Tibial nerve (tissue), 4 donors: ENCODE results near the gene SCCPDH. TPM values are rescaled to one million over a fixed set of nuclear protein-coding genes. Genes with fewer than 3 reads are reported as not detected.

Experiments
- DNase-seq, 2 donors: peaks; one replicate each; pipeline ENCODE4 v3.0.0-alpha.2; 2019; ENCODE audit warnings: low spot score in 2 of 2
- H3K27ac ChIP-seq, 4 donors: fragments of 200-600 bp; sonication (generic) in 3 of 4; one replicate each; pipeline ENCODE4 v1.5.1; 2017 to 2019; ENCODE audit warnings: mild to moderate bottlenecking in 1 of 4
- H3K27me3 ChIP-seq, 2 donors: fragments of 200-600 bp; sonication (generic) in 1 of 2; one replicate each; pipeline versions ENCODE4 v1.5.1 to v1.6.0; 2017 to 2019
- H3K36me3 ChIP-seq, 3 donors: fragments of 200-600 bp; sonication (generic); one replicate each; pipeline ENCODE4 v1.5.1; 2018 to 2019
- H3K4me1 ChIP-seq, 4 donors: fragments of 200-600 bp; sonication (generic) in 3 of 4; one replicate each; pipeline ENCODE4 v1.5.1; 2017 to 2019
- H3K4me3 ChIP-seq, 4 donors: fragments of 200-600 bp; sonication (generic) in 3 of 4; one replicate each; pipeline ENCODE4 v1.5.1; 2017 to 2019; ENCODE audit warnings: mild to moderate bottlenecking in 1 of 4, moderate library complexity in 1 of 4
- H3K9me3 ChIP-seq, 4 donors: fragments of 200-600 bp; sonication (generic) in 3 of 4; one replicate each; pipeline ENCODE4 v1.5.1; 2017 to 2019
- CTCF ChIP-seq, 5 experiments: fragments of 200-600 bp in 3 of 5; fragments of 450-650 bp in 2 of 5; sonication (generic) in 3 of 5; IDR thresholded peaks; one replicate each; pipeline ENCODE4 v1.5.1; 2016 to 2019; ENCODE audit warnings: antibody characterized with exemption in 5 of 5, mild to moderate bottlenecking in 3 of 5, moderate library complexity in 2 of 5
- EP300 ChIP-seq, 2 donors: sonication (generic); formaldehyde crosslinking; IDR thresholded peaks; one replicate each; pipeline ENCODE4 v1.6.1; 2017; ENCODE audit warnings: antibody characterized with exemption in 2 of 2, mild to moderate bottlenecking in 1 of 2
- POLR2A ChIP-seq, 2 donors: fragments of 450-650 bp; IDR thresholded peaks; one replicate each; pipeline ENCODE4 v1.6.1; 2017; ENCODE audit warnings: antibody characterized with exemption in 2 of 2, mild to moderate bottlenecking in 2 of 2, moderate library complexity in 2 of 2
- WGBS, 2 donors: methylation state at CpG; one replicate each; pipeline ENCODE4 v1.1.5; 2018; 5-methylcytosine and 5-hydroxymethylcytosine counted together
- total RNA-seq, 4 donors: library from RNA; depleted of rRNA; stranded (reverse); fragments of >200 nt; gene quantifications; one replicate each; pipeline ENCODE4 v1.1.0, GENCODE V29; 2016

Gene SCCPDH
- total RNA-seq, 4 donors from 2014 or later = 61.2 to 109 (median 74.6) TPM

GRCh38 chr1:246779561-246780175 is 55.5 kb downstream of the SCCPDH start:
- Histone ChIP-seq H3K27me3 (no peaks in the 10 kb centered on the region), H3K36me3 (peaks cover 0 to 74% (median 0%) of the 10 kb centered on the region in 3 donors)
- 85% methylated on average over 13 of the region's 13 CpGs for WGBS, 2 donors

GRCh38 chr1:246780264-246780663 is 56.1 kb downstream of the SCCPDH start:
- TF ChIP-seq POLR2A (IDR thresholded peaks at IDR 0.05) (no peak), CTCF (IDR thresholded peaks at IDR 0.05) (no peak), EP300 (IDR thresholded peaks at IDR 0.05) (no peak)
- no peaks in the 10 kb centered on the region for H3K9me3 ChIP-seq
- H3K4me3 ChIP-seq = no peak overlapping the region
- no peak overlapping the region for H3K27ac ChIP-seq
- H3K4me1 ChIP-seq = peaks cover 0 to 22% (median 0%) of the 10 kb centered on the region in 4 donors
- peaks cover 0 to 69% (median 0%) of the 10 kb centered on the region in 3 donors for H3K36me3 ChIP-seq
- no peaks in the 10 kb centered on the region for H3K27me3 ChIP-seq
- WGBS, 2 donors = 95% methylated on average over 8 to 9 of the region's 9 CpGs
- no peak for DNase-seq

More at GRCh38 chr1:246779561-246780175, 55.5 kb downstream of the SCCPDH start:
- no peak for TF ChIP-seq CTCF (IDR thresholded peaks at IDR 0.05)
- no peak for TF ChIP-seq POLR2A (IDR thresholded peaks at IDR 0.05)
- no peak for TF ChIP-seq EP300 (IDR thresholded peaks at IDR 0.05)
- DNase-seq = no peak
- Histone ChIP-seq H3K27ac (no peak overlapping the region), H3K4me3 (no peak overlapping the region), H3K9me3 (no peaks in the 10 kb centered on the region), H3K4me1 (peaks cover 0 to 16% (median 0%) of the 10 kb centered on the region in 4 donors)

GRCh38 chr1:246781212-246781611 is 57.0 kb downstream of the SCCPDH start:
- Histone ChIP-seq H3K27me3 (no peaks in the 10 kb centered on the region), H3K9me3 (no peaks in the 10 kb centered on the region), H3K27ac (peak overlapping the region in 1 of 4 donors; percentile 13), H3K36me3 (peaks cover 0 to 60% (median 0%) of the 10 kb centered on the region in 3 donors), H3K4me3 (no peak overlapping the region), H3K4me1 (peaks cover 0 to 24% (median 0%) of the 10 kb centered on the region in 4 donors)
- WGBS, 2 donors = 93 to 94% methylated on average over 7 of the region's 7 CpGs
- TF ChIP-seq POLR2A (IDR thresholded peaks at IDR 0.05) = no peak
- TF ChIP-seq EP300 (IDR thresholded peaks at IDR 0.05) = no peak
- TF ChIP-seq CTCF (IDR thresholded peaks at IDR 0.05) = no peak
- DNase-seq = no peak

- DNase-seq = peak in 1 of 2 donors; percentile 31
- TF ChIP-seq EP300 (IDR thresholded peaks at IDR 0.05) = peak in 1 of 2 donors; percentile 10
- no peak for TF ChIP-seq CTCF (IDR thresholded peaks at IDR 0.05)
- TF ChIP-seq POLR2A (IDR thresholded peaks at IDR 0.05) = no peak
- peaks cover 0 to 24% (median 0%) of the 10 kb centered on the region in 4 donors for H3K4me1 ChIP-seq
- H3K4me3 ChIP-seq = no peak overlapping the region
- H3K36me3 ChIP-seq = peaks cover 0 to 49% (median 0%) of the 10 kb centered on the region in 3 donors
- no peaks in the 10 kb centered on the region for H3K27me3 ChIP-seq
- 53 to 67% methylated on average over 15 to 16 of the region's 16 CpGs for WGBS, 2 donors
- no peaks in the 10 kb centered on the region for H3K9me3 ChIP-seq
- peak overlapping the region in 2 of 4 donors; percentile 10 to 67 for H3K27ac ChIP-seq
These were observed 58.1 kb downstream of the SCCPDH start for GRCh38 chr1:246782120-246782900.
